Erythroblast (primary cell): ENCODE measurements around the gene GRB7.

Source experiments
- GATA1 ChIP-seq: IDR thresholded peaks from 2 replicates; pipeline ENCODE4 v1.6.1; 2011; ENCODE audit warnings: low read depth, mild to moderate bottlenecking, control low read depth, low read length, moderate library complexity
- POLR2A ChIP-seq: IDR thresholded peaks from 2 replicates; pipeline ENCODE4 v1.6.1; 2011; ENCODE audit warnings: mild to moderate bottlenecking, low read length

GRCh38 chr17:39724731-39725130, 13.0 kb upstream of the GRB7 start:
- TF ChIP-seq POLR2A, result no peak
- TF ChIP-seq GATA1, result no peak
